Activated naive CD4-positive, alpha-beta T cell treated with anti-CD3 and anti-CD28 coated beads, Interleukin-2, amount 50 U/mL, for 72 hours (primary cell): ENCODE results near the gene CADM4. TPM values are rescaled to one million over a fixed set of nuclear protein-coding genes. Genes with fewer than 3 reads are reported as not detected.
"Not testable (repeated sequence)": the region's sequence is repeated elsewhere in the genome, so short reads cannot be mapped to it uniquely, and the experiment has no call there.

Experiments
- ATAC-seq, 2 donors: fragments of 150-1000 bp; cut with Tn5 transposase; 2 replicates each; pipeline ENCODE4 v1.10.0; 2021; ENCODE audit warnings: mild to moderate bottlenecking in 2 of 2, moderate library complexity in 2 of 2
- DNase-seq, 2 donors: peaks; one replicate each; pipeline ENCODE4 v3.0.0; 2021 to 2022; ENCODE audit warnings: low spot score in 2 of 2
- H3K27ac Mint-ChIP-seq, 2 donors: one replicate each; pipeline ENCODE4 v1.8.0; 2022; ENCODE audit warnings: mild to moderate bottlenecking in 2 of 2, mixed read lengths in 2 of 2
- H3K36me3 Mint-ChIP-seq, 2 donors: one replicate each; pipeline ENCODE4 v1.8.0; 2022; ENCODE audit warnings: mixed read lengths in 2 of 2
- H3K9me3 Mint-ChIP-seq, 2 donors: one replicate each; pipeline ENCODE4 v1.8.0; 2022; ENCODE audit warnings: mixed read lengths in 2 of 2
- total RNA-seq, 2 donors: library from RNA; stranded (reverse); gene quantifications; one replicate each; pipeline ENCODE4 v1.2.3, GENCODE V29; 2022

The CADM4 gene
- total RNA-seq, 2 donors from 2014 or later, result 0.58 to 0.66 TPM

GRCh38 chr19:43643326-43643725, 3.7 kb upstream of the CADM4 start:
- peaks cover 0 to 4% of the 10 kb centered on the region in 2 donors for H3K9me3 Mint-ChIP-seq
- peaks cover 6 to 7% of the 10 kb centered on the region in 2 donors for H3K36me3 Mint-ChIP-seq
- no peak for ATAC-seq
- H3K27ac Mint-ChIP-seq, result no peak overlapping the region
- no peak for DNase-seq

GRCh38 chr19:43642531-43642930, 2.9 kb upstream of the CADM4 start:
- H3K27ac Mint-ChIP-seq, result no peak overlapping the region
- DNase-seq (no peak), ATAC-seq (no peak)
- peaks cover 0 to 4% of the 10 kb centered on the region in 2 donors for H3K9me3 Mint-ChIP-seq
- H3K36me3 Mint-ChIP-seq, result peaks cover 6 to 7% of the 10 kb centered on the region in 2 donors

GRCh38 chr19:43641333-43641732, 1.7 kb upstream of the CADM4 start:
- DNase-seq (no peak), ATAC-seq (no peak)
- Mint-ChIP-seq H3K27ac (peak overlapping the region in 1 of 2 donors; percentile 3), H3K36me3 (peaks cover 3% of the 10 kb centered on the region in 2 donors), H3K9me3 (peaks cover 0 to 3% of the 10 kb centered on the region in 2 donors)

- peak overlapping the region in 1 of 2 donors; percentile 36 for H3K27ac Mint-ChIP-seq
- no peak for ATAC-seq
- DNase-seq, result no peak
- no peaks in the 10 kb centered on the region for H3K9me3 Mint-ChIP-seq
- H3K36me3 Mint-ChIP-seq, result no peaks in the 10 kb centered on the region
Observed at GRCh38 chr19:43640424-43640757, 741 bp upstream of the CADM4 start.

GRCh38 chr19:43638995-43639518, 593 bp downstream of the CADM4 start:
- H3K36me3 Mint-ChIP-seq, result no peaks in the 10 kb centered on the region
- no peak overlapping the region for H3K27ac Mint-ChIP-seq
- no peaks in the 10 kb centered on the region for H3K9me3 Mint-ChIP-seq
- DNase-seq (no peak), ATAC-seq (no peak)

- no peak for ATAC-seq
- no peaks in the 10 kb centered on the region for H3K9me3 Mint-ChIP-seq
- no peaks in the 10 kb centered on the region for H3K36me3 Mint-ChIP-seq
- no peak for DNase-seq
- no peak overlapping the region for H3K27ac Mint-ChIP-seq
Observed at GRCh38 chr19:43638214-43638994, 1.2 kb downstream of the CADM4 start.

- no peak for DNase-seq
- Mint-ChIP-seq H3K36me3 (no peaks in the 10 kb centered on the region), H3K9me3 (no peaks in the 10 kb centered on the region), H3K27ac (peak overlapping the region in 1 of 2 donors; percentile 37)
- no peak for ATAC-seq
Observed at GRCh38 chr19:43636121-43636683, 3.4 kb downstream of the CADM4 start.

- H3K27ac Mint-ChIP-seq, result peak overlapping the region in 1 of 2 donors; percentile 37
- H3K9me3 Mint-ChIP-seq, result not testable (repeated sequence)
Observed at GRCh38 chr19:43635561-43635940, 4.1 kb downstream of the CADM4 start.

GRCh38 chr19:43634872-43635560, 4.6 kb downstream of the CADM4 start:
- no peaks in the 10 kb centered on the region for H3K9me3 Mint-ChIP-seq
- peak overlapping the region in 1 of 2 donors; percentile 37 for H3K27ac Mint-ChIP-seq
- H3K36me3 Mint-ChIP-seq, result no peaks in the 10 kb centered on the region
- DNase-seq (no peak), ATAC-seq (no peak)

More at GRCh38 chr19:43635561-43635940, 4.1 kb downstream of the CADM4 start:
- ATAC-seq, DNase-seq, H3K36me3 Mint-ChIP-seq: not testable (repeated sequence)

GRCh38 chr19:43634506-43634871, 5.2 kb downstream of the CADM4 start:
- no peaks in the 10 kb centered on the region for H3K9me3 Mint-ChIP-seq
- no peak overlapping the region for H3K27ac Mint-ChIP-seq
- no peaks in the 10 kb centered on the region for H3K36me3 Mint-ChIP-seq
- ATAC-seq, result no peak
- DNase-seq, result no peak

GRCh38 chr19:43634068-43634467, 5.6 kb downstream of the CADM4 start:
- Mint-ChIP-seq H3K9me3 (no peaks in the 10 kb centered on the region), H3K27ac (no peak overlapping the region), H3K36me3 (no peaks in the 10 kb centered on the region)
- no peak for ATAC-seq
- DNase-seq, result no peak

GRCh38 chr19:43633520-43633919, 6.1 kb downstream of the CADM4 start:
- peak overlapping the region in 1 of 2 donors; percentile 78 for H3K27ac Mint-ChIP-seq
- no peak for ATAC-seq
- no peaks in the 10 kb centered on the region for H3K36me3 Mint-ChIP-seq
- DNase-seq, result no peak
- H3K9me3 Mint-ChIP-seq, result no peaks in the 10 kb centered on the region

GRCh38 chr19:43631491-43631890, 8.2 kb downstream of the CADM4 start:
- Mint-ChIP-seq H3K36me3 (no peaks in the 10 kb centered on the region), H3K27ac (no peak overlapping the region), H3K9me3 (no peaks in the 10 kb centered on the region)
- DNase-seq (no peak), ATAC-seq (no peak)

GRCh38 chr19:43628646-43629326, 10.9 kb downstream of the CADM4 start:
- no peak for ATAC-seq
- no peak overlapping the region for H3K27ac Mint-ChIP-seq
- no peaks in the 10 kb centered on the region for H3K36me3 Mint-ChIP-seq
- DNase-seq, result no peak
- no peaks in the 10 kb centered on the region for H3K9me3 Mint-ChIP-seq

GRCh38 chr19:43626838-43627237, 12.8 kb downstream of the CADM4 start:
- H3K9me3 Mint-ChIP-seq, result no peaks in the 10 kb centered on the region
- DNase-seq, result no peak
- ATAC-seq, result no peak
- no peaks in the 10 kb centered on the region for H3K36me3 Mint-ChIP-seq
- no peak overlapping the region for H3K27ac Mint-ChIP-seq

- no peak for ATAC-seq
- DNase-seq, result no peak
- no peaks in the 10 kb centered on the region for H3K9me3 Mint-ChIP-seq
- H3K36me3 Mint-ChIP-seq, result no peaks in the 10 kb centered on the region
- no peak overlapping the region for H3K27ac Mint-ChIP-seq
Observed at GRCh38 chr19:43625918-43626579, 13.6 kb downstream of the CADM4 start.
